ENCODE data around the gene CDH23. TPM values are rescaled to one million over a fixed set of nuclear protein-coding genes. Genes with fewer than 3 reads are reported as not detected.

Gene CDH23
- total RNA-seq, 2 donors from 2014 or later, result 28.5 to 58.7 TPM

- Histone ChIP-seq H3K4me1 (no peaks in the 10 kb centered on the region), H3K4me3 (no peak overlapping the region), H3K36me3 (replicated peaks in 1 of 2; ENCODE audit: insufficient read depth in 1 of 2, low read depth in 2 of 2) (no peaks in the 10 kb centered on the region), H3K9me3 (no peaks in the 10 kb centered on the region), H3K27ac (no peak overlapping the region), H3K27me3 (no peaks in the 10 kb centered on the region)
- intact Hi-C loops (cut with DNase I), result no loop called here
- 54 to 86% methylated on average over 2 to 4 of the region's 5 CpGs for WGBS, 2 donors
- DNase-seq, result no peak
- TF ChIP-seq CTCF (IDR thresholded peaks at IDR 0.05), result no peak
- TF ChIP-seq POLR2A (IDR thresholded peaks at IDR 0.05), result no peak
- no peak for ATAC-seq
Measured at GRCh38 chr10:71687077-71687476, 290.4 kb downstream of the CDH23 start.

DNA sequence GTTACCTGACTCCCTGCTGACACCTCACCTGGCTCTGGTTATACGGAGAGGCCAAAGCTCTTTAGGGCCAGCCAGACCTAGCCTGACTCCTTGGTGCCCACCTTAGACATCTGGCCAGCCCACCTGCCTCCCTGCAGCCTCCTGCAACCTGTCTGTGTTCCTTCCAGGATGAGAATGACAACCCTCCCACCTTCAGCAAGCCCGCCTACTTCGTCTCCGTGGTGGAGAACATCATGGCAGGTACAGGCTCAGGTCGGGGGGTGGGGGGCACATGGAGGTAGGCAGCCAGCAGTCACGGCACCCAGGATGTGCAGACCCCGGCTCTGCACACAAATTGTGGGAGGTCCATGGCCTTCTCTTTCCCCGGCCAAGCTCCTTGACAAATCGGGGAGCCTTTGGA is 290.8 kb downstream of the CDH23 start:
- ATAC-seq, result no peak
- intact Hi-C loops (cut with DNase I), result no loop called here
- Histone ChIP-seq H3K27me3 (no peaks in the 10 kb centered on the region), H3K4me1 (no peaks in the 10 kb centered on the region), H3K9me3 (no peaks in the 10 kb centered on the region), H3K27ac (no peak overlapping the region), H3K4me3 (no peak overlapping the region), H3K36me3 (replicated peaks in 1 of 2; ENCODE audit: insufficient read depth in 1 of 2, low read depth in 2 of 2) (no peaks in the 10 kb centered on the region)
- DNase-seq, result no peak
- TF ChIP-seq POLR2A (IDR thresholded peaks at IDR 0.05), result no peak
- no peak for TF ChIP-seq CTCF (IDR thresholded peaks at IDR 0.05)
- WGBS, 2 donors, result 51 to 75% methylated on average over 6 to 8 of the region's 9 CpGs

GRCh38 chr10:71688256-71688655 is 291.5 kb downstream of the CDH23 start:
- intact Hi-C loops (cut with DNase I), result no loop called here
- no peaks in the 10 kb centered on the region for H3K27me3 ChIP-seq
- WGBS, 2 donors, result 71 to 79% methylated on average over 3 of the region's 3 CpGs
- DNase-seq, result no peak
- no peaks in the 10 kb centered on the region for H3K36me3 ChIP-seq (replicated peaks in 1 of 2; ENCODE audit: insufficient read depth in 1 of 2, low read depth in 2 of 2)
- no peaks in the 10 kb centered on the region for H3K4me1 ChIP-seq
- H3K27ac ChIP-seq, result no peak overlapping the region
- H3K9me3 ChIP-seq, result no peaks in the 10 kb centered on the region
- TF ChIP-seq CTCF (IDR thresholded peaks at IDR 0.05) (no peak), POLR2A (IDR thresholded peaks at IDR 0.05) (no peak)
- no peak for ATAC-seq
- no peak overlapping the region for H3K4me3 ChIP-seq

DNA sequence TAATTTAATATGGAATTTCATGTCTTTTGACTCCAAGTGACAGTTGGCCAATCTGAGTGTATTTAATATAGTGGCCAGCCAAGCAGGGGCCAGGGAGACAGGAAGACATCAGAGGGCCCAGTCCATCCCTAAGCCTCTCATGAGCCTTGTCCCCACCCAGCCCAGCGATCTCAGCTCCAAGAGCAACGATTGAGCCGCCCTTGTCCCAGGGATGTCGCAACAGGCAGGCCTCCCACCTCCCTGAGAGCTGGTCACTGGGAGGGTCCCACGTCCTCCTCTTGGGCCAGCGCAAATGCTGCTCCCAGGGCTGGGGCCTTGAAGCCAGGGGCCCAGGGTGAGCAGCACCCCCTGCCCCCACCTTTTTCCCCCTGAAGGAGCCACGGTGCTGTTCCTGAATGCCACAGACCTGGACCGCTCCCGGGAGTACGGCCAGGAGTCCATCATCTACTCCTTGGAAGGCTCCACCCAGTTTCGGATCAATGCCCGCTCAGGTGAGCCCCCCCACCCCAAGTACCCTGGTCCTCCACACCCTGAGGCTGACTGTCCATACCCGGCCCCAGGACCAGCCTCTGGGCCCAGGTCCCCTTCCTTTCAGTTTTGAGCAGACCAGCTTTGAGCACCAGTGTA is 293.5 kb downstream of the CDH23 start:
- WGBS, 2 donors, result 84 to 94% methylated on average over 4 to 13 of the region's 13 CpGs
- intact Hi-C loops (cut with DNase I), result no loop called here
- H3K36me3 ChIP-seq (replicated peaks in 1 of 2; ENCODE audit: insufficient read depth in 1 of 2, low read depth in 2 of 2), result no peaks in the 10 kb centered on the region

More for the DNA sequence above, 293.5 kb downstream of the CDH23 start:
- DNase-seq, result no peak
- no peak for ATAC-seq
- H3K27me3 ChIP-seq, result no peaks in the 10 kb centered on the region
- no peaks in the 10 kb centered on the region for H3K9me3 ChIP-seq
- H3K4me3 ChIP-seq, result no peak overlapping the region
- no peaks in the 10 kb centered on the region for H3K4me1 ChIP-seq
- no peak overlapping the region for H3K27ac ChIP-seq
- TF ChIP-seq CTCF (IDR thresholded peaks at IDR 0.05) (no peak), POLR2A (IDR thresholded peaks at IDR 0.05) (no peak)
